KOPT-K1 (cell line): ENCODE data around the gene TMEM169.
"Not testable (repeated sequence)": the region's sequence is repeated elsewhere in the genome, so short reads cannot be mapped to it uniquely, and the experiment has no call there.

Experiments
- H3K27ac ChIP-seq: fragments of 200-600 bp; sonication (generic); 2 replicates; pipeline ENCODE4 v1.5.1; 2016; ENCODE audit warnings: antibody characterized with exemption, mild to moderate bottlenecking, low read depth, low read length; ENCODE audit not compliant: poor library complexity, severe bottlenecking
- H3K36me3 ChIP-seq: fragments of 200-600 bp; sonication (generic); 2 replicates; pipeline ENCODE4 v1.5.1; 2017; ENCODE audit warnings: antibody characterized with exemption, mild to moderate bottlenecking, low read length, moderate library complexity; ENCODE audit not compliant: insufficient read depth
- H3K9me3 ChIP-seq: fragments of 200-600 bp; sonication (generic); 2 replicates; pipeline ENCODE4 v1.5.1; 2017; ENCODE audit warnings: antibody characterized with exemption, low read length, mild to moderate bottlenecking; ENCODE audit not compliant: insufficient read depth, poor library complexity, severe bottlenecking

Gene TMEM169

DNA sequence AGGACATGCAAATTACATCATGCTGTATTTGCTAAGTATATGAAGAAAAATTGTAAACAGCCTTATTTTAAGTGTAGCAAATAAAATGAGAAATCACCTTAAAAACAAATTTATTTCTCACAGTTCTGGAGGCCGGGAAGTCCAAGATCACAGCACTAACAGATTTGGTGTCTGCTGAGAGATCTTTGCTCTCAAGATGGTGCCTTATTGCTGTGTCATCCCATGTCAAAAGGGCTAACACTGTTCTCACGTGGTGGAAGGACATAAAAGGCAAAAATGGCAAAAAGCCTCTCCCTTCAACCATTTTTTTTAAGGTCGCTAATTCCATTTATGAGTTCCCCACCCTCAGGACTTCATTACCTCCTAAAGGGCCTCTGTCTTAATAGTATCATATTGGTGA is 39.5 kb downstream of the TMEM169 start:
- Histone ChIP-seq H3K27ac (no peak overlapping the region), H3K36me3 (peaks cover 100% of the 10 kb centered on the region), H3K9me3 (no peaks in the 10 kb centered on the region)

GRCh38 chr2:216126943-216127342 is 45.2 kb downstream of the TMEM169 start:
- Histone ChIP-seq H3K36me3 (peaks cover 100% of the 10 kb centered on the region), H3K27ac (no peak overlapping the region), H3K9me3 (no peaks in the 10 kb centered on the region)

DNA sequence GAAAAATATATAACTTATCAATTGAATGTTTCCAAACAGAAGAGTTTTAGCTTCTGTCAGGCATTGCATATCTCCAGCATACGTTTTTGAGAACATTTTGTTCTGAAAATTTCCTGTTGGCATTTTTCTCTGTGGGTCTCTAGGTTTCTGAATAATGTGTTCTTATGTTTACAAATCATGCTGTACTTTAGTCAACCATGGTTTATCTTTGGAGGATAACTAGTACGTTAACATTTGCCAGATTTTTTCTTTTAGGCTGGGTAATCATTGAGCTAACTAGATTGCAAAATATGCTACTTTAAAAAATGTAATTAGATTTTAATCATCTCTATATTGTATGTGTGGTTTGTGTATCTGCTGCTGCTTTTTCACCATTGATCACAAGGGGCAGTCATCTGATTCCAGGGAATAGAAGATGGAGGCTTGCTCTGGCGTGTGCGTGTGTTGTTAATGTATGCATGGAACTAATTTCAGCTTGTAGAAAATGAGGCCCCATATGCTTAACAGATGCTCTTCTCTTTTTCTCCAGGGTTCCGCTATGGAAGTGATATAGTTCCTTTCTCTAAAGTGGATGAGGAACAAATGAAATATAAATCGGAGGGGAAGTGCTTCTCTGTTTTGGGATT is 48.7 kb downstream of the TMEM169 start:
- no peak overlapping the region for H3K27ac ChIP-seq

DNA sequence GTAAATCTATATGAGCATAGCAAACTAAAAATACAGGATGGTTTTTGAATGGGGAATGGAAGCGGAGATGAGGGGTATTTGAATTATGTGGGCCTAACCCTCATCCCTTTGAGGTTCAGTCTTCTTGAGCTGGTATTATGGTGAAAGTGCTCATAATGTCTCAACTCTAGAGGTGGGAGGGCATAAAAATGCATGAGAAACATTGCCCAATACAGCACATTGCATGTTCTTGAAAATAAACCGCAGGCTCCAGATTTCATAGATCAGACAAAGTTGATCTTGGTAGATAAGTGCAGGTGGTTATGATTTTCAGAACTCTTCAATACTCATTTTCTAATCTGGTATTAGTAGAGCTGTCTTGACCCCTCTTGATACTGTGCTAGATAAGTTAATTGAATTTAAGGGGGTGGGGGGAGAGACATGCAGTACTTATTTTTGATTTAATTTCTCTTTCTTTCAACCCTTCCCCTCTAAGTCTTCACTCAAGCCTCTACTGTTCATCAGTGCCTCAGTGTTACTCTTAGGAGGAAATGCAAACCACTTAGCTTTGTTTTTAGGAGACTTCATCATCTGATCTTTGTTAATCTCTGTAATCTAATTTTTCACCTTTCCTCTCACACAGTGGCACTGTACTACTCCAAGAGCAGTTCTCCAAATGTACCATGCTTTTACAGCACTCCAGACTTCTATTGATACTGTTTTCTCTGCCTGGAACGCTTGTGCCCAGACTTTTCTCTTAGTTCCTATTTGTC is 49.6 kb downstream of the TMEM169 start:
- Histone ChIP-seq H3K27ac (no peak overlapping the region), H3K9me3 (no peaks in the 10 kb centered on the region), H3K36me3 (peaks cover 100% of the 10 kb centered on the region)

More for the DNA sequence above, 48.7 kb downstream of the TMEM169 start:
- Histone ChIP-seq H3K36me3 (peaks cover 100% of the 10 kb centered on the region), H3K9me3 (no peaks in the 10 kb centered on the region)

DNA sequence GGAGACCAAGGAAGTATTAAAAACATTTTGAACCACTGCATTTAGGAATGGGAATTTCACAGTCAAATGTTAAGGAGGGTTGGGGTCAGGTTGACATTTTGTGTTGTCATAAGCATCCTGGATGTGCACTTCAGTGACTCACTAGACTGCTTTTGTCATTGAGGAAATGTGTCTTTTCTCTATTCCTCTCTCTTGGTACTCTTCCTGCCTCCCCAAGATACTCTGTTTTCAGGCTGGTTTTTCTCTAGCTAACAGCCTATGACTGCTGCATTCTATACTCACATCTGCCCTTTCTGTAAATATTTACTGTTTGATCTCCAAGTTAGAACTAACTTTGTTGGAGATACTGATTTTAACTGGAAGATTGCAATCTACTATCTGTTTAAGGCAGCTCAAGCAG is 50.9 kb downstream of the TMEM169 start:
- Histone ChIP-seq H3K9me3 (no peaks in the 10 kb centered on the region), H3K36me3 (peaks cover 100% of the 10 kb centered on the region), H3K27ac (no peak overlapping the region)

DNA sequence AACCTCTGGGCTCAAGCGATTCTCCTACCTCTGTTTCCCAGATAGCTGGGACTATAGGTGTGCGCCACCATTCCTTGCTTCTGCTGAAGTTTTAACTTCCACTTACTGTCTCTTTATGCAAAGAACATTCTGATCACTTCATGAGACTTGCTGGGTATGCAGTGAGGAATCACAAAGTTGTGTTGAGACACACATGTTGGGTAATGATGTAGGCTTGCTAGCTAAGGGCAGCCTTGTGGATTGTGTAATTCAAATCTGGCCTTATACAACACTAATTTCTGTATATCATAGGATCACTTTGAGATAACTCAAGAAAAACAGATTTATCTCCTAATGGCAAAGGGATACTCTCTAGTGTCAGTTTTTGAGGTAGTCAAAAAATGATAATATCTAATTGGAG is 51.7 kb downstream of the TMEM169 start:
- no peaks in the 10 kb centered on the region for H3K9me3 ChIP-seq
- no peak overlapping the region for H3K27ac ChIP-seq
- H3K36me3 ChIP-seq, result peaks cover 100% of the 10 kb centered on the region

DNA sequence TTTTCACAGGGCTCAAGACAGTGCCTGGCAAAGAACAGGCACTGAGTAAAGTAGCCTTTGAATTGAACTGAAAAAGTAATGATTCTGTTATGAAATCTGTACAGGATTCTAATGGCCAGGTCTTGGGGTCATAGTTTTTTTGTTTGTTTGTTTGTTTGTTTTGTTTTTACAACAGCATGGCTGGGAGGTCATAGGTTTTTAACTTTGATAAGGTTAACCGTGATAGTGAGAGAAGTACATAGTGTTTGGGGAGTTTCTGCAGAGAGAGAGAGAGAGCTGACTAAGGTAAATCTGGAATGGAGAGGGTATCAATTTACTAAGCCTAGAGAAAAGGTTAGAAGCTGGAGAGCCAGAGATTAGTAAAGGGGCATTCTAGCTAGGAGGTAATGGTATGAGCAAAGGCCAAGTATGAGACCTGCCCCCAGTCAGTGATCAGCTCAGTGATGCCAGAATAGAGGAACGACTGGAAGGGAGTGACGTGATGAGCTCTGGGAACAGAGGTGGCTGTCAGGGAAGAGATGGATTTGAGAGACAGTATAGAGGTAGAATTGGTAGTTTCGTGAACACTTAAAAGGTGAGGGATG is 53.3 kb downstream of the TMEM169 start:
- Histone ChIP-seq H3K9me3 (no peaks in the 10 kb centered on the region), H3K36me3 (peaks cover 100% of the 10 kb centered on the region), H3K27ac (no peak overlapping the region)

DNA sequence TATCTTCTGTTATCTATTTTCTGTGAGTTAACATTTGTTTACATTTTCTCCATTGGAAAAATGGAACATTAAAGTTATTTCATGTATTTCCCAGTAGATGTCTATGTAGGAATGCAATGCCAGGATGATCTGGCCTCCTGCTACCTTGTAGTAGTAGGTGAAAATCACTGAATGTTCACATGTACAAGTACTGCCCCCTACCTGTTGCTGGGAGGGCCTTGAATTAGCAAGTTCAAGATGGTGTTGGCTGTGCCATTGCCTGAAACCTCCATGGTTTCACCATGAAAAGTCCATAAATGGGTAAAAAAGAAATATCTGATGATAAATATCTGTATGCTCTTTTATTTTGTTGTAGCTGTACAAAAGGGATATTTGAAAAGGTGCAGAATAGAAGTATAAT is 58.2 kb downstream of the TMEM169 start:
- Histone ChIP-seq H3K27ac (no peak overlapping the region), H3K9me3 (no peaks in the 10 kb centered on the region), H3K36me3 (peaks cover 100% of the 10 kb centered on the region)

DNA sequence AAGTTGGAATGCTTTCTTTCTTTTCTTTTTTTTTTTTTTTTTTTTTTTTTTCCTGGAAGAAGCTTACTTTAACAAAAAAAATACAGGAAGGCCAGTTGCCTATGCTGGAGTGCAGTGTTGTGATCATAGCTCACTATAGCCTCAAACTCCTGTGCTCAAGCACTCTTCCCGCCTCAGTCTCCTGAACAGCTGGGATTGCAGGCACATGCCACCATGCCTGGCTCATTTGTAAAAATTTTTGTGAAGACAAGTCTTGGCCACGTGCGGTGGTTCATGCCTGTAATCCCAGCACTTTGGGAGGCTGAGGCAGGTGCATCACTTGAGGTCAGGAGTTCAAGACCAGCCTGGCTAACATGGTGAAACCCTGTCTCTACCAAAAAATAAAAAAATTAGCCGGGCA is 59.8 kb downstream of the TMEM169 start:
- peaks cover 100% of the 10 kb centered on the region for H3K36me3 ChIP-seq
- H3K9me3 ChIP-seq, H3K27ac ChIP-seq: not testable (repeated sequence)

GRCh38 chr2:216142540-216142939 is 60.8 kb downstream of the TMEM169 start:
- Histone ChIP-seq H3K9me3 (no peaks in the 10 kb centered on the region), H3K36me3 (peaks cover 100% of the 10 kb centered on the region), H3K27ac (no peak overlapping the region)

GRCh38 chr2:216144372-216144771 is 62.7 kb downstream of the TMEM169 start:
- H3K9me3 ChIP-seq, result no peaks in the 10 kb centered on the region
- H3K36me3 ChIP-seq, result peaks cover 100% of the 10 kb centered on the region
- no peak overlapping the region for H3K27ac ChIP-seq

DNA sequence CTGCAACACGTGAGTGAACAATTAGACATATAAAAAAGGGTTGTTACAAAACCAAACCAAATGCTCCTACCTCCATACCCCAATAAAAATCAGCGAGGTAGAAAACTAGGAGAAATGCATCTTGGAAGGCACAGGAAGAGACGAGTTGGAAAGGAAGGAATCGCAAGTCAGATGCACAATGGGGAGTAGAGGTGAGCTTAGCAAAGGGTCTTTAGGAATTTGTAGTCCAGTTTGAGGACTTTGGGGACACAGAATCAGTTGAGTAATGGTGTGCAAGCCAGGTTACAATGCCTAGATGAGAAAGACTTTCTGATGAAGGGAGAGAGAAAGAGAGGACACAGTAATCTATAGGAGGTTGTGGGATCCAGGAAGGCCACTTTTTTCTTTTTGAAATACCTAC is 63.1 kb downstream of the TMEM169 start:
- H3K27ac ChIP-seq, result no peak overlapping the region
- H3K36me3 ChIP-seq, result peaks cover 100% of the 10 kb centered on the region
- no peaks in the 10 kb centered on the region for H3K9me3 ChIP-seq

- peaks cover 100% of the 10 kb centered on the region for H3K36me3 ChIP-seq
- no peaks in the 10 kb centered on the region for H3K9me3 ChIP-seq
- H3K27ac ChIP-seq, result no peak overlapping the region
These were observed 64.9 kb downstream of the TMEM169 start for GRCh38 chr2:216146573-216146972.

GRCh38 chr2:216147172-216148131 is 65.7 kb downstream of the TMEM169 start:
- Histone ChIP-seq H3K27ac (no peak overlapping the region), H3K9me3 (no peaks in the 10 kb centered on the region), H3K36me3 (peaks cover 100% of the 10 kb centered on the region)

DNA sequence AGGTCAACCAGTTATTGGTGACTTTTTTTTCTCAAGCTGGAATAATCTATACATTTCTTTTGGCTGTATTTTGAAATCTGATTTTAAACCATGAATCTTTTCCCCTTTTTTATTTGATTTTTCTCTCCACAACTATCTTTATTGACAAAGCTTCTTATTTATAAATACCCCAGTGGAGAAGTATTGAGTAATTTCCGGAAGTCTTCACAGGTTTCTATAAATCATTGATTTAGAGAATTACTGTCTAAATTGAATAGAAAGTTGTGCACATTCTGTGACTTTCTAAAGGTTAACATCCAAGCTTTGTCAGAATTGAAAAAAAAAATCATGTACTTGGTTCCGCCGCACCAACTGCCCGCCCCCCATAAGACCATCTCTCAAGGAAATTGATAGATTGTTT is 67.3 kb downstream of the TMEM169 start:
- Histone ChIP-seq H3K9me3 (no peaks in the 10 kb centered on the region), H3K36me3 (peaks cover 100% of the 10 kb centered on the region), H3K27ac (no peak overlapping the region)
